OCI-LY3 (cell line): Measurements from ENCODE around the gene DUSP21.

Experiments
- EZH2phosphoT487 ChIP-seq: fragments of 200-600 bp; shearing (Covaris generic); IDR thresholded peaks from 2 replicates; pipeline ENCODE4 v1.6.1; 2018; ENCODE audit warnings: antibody characterized with exemption, mixed run types, low read depth
- TF ChIP-seq, protein P1 (sequence below): fragments of 200-600, 300-600 bp; sonication (generic); IDR thresholded peaks from 2 replicates; pipeline ENCODE4 v1.5.1; 2014; ENCODE audit warnings: antibody characterized with exemption, low read length, low read depth

DNA sequence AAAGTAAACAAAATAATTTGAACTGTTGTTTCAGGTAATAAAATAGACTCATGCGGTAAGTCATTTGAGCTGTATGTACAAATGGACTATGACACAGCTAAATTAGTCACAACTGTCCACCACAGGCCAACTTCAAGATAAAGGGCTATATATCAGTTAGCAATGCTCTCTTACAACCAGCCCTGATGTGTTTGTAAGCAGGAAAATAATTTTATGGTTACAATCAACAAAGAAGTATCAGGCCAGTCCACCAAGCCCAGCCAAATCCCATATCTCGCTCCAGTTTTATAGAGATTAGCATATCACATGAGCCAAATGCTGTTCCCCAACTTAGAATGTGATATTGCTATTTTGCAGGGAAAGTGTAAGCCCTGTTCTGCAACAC, 511 bp upstream of the DUSP21 start:
- TF ChIP-seq, protein P1, sequence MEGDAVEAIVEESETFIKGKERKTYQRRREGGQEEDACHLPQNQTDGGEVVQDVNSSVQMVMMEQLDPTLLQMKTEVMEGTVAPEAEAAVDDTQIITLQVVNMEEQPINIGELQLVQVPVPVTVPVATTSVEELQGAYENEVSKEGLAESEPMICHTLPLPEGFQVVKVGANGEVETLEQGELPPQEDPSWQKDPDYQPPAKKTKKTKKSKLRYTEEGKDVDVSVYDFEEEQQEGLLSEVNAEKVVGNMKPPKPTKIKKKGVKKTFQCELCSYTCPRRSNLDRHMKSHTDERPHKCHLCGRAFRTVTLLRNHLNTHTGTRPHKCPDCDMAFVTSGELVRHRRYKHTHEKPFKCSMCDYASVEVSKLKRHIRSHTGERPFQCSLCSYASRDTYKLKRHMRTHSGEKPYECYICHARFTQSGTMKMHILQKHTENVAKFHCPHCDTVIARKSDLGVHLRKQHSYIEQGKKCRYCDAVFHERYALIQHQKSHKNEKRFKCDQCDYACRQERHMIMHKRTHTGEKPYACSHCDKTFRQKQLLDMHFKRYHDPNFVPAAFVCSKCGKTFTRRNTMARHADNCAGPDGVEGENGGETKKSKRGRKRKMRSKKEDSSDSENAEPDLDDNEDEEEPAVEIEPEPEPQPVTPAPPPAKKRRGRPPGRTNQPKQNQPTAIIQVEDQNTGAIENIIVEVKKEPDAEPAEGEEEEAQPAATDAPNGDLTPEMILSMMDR, result no peak
- no peak for TF ChIP-seq EZH2phosphoT487
